MG63 (cell line): ENCODE data around the gene ACVRL1. TPM values are rescaled to one million over a fixed set of nuclear protein-coding genes. Genes with fewer than 3 reads are reported as not detected.

Experiments used
- DNase-seq: peaks from one replicate; pipeline ENCODE4 v3.0.0-alpha.2; 2020
- H3K27me3 ChIP-seq: fragments of 250-450 bp; sonication (Bioruptor Pico); 2 replicates; pipeline ENCODE4 v1.5.1; 2020; ENCODE audit warnings: mild to moderate bottlenecking, moderate library complexity
- H3K36me3 ChIP-seq: fragments of 250-450 bp; sonication (Bioruptor Pico); 2 replicates; pipeline ENCODE4 v1.5.1; 2020; ENCODE audit warnings: mild to moderate bottlenecking, moderate library complexity
- H3K4me3 ChIP-seq: fragments of 250-450 bp; sonication (Bioruptor Pico); 2 replicates; pipeline ENCODE4 v1.5.1; 2020; ENCODE audit warnings: mild to moderate bottlenecking, moderate library complexity
- H3K9me3 ChIP-seq: fragments of 250-450 bp; sonication (Bioruptor Pico); 2 replicates; pipeline ENCODE4 v1.5.1; 2020; ENCODE audit warnings: mild to moderate bottlenecking, moderate library complexity
- total RNA-seq: library from RNA; depleted of rRNA; stranded (reverse); fragments of >200 nt; shearing (Covaris generic); gene quantifications from 2 replicates; pipeline ENCODE4 v1.2.3, GENCODE V29; 2014; ENCODE audit warnings: low replicate concordance

ACVRL1 gene
- total RNA-seq, 1 experiment from 2014 or later, result 1.4 TPM

DNA sequence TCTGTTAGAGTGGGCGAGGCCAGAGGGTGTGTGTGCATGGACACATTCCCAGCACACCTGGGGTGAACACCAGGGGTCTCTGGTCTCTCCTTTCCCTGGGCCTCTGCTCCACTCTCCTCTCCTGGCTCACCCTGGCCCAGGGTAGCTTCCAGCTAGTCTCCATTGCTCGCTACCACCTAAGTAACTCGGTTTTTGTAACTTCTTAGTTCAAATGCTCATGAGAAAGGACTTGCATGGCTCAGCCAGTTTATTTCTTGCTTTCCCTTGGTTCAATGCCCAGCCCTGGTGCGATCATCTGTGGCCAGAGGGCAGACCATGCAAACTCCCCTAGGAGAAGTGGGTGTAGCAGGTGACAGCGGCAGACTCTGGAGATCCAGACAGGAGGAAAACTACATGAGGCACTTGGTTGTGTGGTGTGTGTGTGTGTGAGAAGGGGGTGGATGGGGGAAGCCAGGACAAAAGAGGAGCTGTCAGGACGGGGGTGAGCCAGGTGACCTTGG is 35.2 kb downstream of the ACVRL1 start:
- no peak for DNase-seq
- H3K36me3 ChIP-seq, result no peaks in the 10 kb centered on the region
- no peak overlapping the region for H3K4me3 ChIP-seq
- no peaks in the 10 kb centered on the region for H3K27me3 ChIP-seq
- H3K9me3 ChIP-seq, result peaks cover 15% of the 10 kb centered on the region

DNA sequence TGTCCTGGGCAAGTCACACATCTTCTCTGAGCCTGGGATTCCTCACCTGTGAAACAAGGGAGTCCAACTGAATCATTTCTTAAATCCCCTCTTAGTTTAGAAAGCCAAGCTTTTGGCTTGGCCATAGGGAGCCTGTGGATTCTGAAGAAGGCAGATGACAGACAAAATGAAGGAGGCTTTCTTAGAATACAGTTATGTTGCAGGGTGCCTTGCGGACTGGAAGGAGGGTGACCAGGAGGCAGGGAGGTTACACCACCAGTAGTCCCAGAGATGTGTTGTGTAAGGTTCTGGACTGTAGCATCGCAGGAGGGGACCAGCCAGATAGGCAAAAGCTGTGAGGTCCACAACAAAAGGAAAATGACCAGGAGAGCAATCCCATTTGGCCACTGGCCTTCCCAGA is 36.0 kb downstream of the ACVRL1 start:
- Histone ChIP-seq H3K4me3 (no peak overlapping the region), H3K36me3 (no peaks in the 10 kb centered on the region), H3K9me3 (peaks cover 15% of the 10 kb centered on the region), H3K27me3 (no peaks in the 10 kb centered on the region)
- DNase-seq, result no peak

DNA sequence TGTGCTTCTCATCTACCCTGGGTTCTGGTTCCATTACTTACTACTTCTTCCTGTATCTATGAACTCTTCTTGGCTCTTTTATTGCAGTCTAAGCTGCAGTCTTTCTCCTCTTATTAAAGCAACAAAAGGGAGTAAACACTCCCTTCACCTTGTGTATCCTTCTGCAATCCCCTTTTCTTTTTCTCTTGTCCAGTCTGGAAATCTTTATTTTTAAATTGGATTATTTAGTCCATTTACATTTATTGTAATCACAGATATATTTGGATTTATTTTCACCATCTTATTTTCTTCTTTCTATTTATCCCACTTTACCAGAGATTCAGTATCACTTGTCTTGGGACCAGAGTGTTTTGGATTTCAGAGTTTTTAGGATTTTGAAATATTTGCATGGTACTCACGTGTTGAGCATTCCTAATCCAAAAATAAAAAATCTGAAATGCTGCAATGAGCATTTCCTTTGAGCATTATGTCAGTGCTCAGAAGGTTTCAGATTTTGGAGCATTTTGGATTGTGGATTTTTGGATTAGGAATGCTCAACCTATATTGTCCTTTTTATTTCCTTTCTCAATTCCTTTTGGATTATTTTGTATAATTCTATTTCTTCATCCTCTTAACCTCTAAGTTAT is 37.4 kb downstream of the ACVRL1 start:
- DNase-seq, result no peak
- peaks cover 9% of the 10 kb centered on the region for H3K27me3 ChIP-seq
- H3K4me3 ChIP-seq, result no peak overlapping the region
- no peaks in the 10 kb centered on the region for H3K36me3 ChIP-seq
- peaks cover 15% of the 10 kb centered on the region for H3K9me3 ChIP-seq

DNA sequence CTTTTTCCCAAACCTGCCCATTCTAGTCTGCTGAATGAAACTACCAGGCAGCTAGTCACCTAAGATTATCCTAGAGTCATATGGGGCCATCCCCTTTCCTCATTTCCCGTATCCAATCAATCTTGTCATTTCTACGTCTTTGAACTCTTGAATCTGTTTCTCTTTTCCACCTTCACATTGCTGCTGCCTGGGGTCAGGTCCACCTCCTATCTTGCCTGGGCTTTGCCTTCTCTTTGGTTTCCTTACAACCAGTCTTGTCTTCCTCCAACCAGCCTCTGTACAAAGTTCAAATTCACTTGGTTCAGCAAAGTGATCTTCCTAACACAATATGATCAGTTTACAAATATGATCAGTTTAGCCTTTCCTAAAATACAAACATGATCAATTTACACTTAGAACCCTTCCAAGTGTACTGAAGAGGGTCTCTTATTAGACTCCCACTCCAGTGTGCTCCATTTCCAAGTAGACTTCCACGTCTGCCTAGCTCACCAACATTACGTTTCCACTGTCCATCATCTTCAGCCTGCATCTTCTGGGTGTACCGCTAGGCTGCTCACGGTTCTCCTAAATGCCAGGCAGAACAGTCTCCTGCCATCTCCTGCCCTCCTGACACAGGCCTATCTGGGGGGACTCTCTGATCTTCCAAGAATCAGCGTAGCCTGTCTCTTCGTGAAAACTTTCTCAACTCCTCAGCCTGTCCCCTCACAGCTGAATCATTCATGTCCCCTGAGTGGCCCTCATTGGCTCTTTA is 40.1 kb downstream of the ACVRL1 start:
- peaks cover 18% of the 10 kb centered on the region for H3K27me3 ChIP-seq
- no peak for DNase-seq
- H3K36me3 ChIP-seq, result no peaks in the 10 kb centered on the region
- peaks cover 15% of the 10 kb centered on the region for H3K9me3 ChIP-seq
- H3K4me3 ChIP-seq, result no peak overlapping the region

DNA sequence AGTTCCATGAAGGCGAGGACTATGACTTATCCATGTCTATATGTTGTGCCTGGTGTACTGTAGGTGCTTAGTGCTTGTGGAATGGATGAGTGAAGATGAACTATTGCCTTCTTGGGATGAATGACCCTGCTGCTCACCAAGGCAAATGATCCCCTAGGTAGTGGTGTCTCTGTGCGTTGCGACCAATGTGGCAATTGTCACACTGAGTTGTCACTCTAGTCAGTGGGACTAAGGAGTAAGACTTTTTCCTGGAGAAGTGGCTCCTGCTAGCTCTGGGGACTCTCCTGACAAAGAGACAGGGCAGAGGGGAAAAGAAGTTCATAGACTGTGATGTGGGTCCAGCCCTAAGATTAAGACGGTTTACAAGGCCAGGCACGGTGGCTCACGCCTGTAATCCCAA is 40.8 kb downstream of the ACVRL1 start:
- Histone ChIP-seq H3K9me3 (peaks cover 15% of the 10 kb centered on the region), H3K36me3 (no peaks in the 10 kb centered on the region), H3K4me3 (no peak overlapping the region), H3K27me3 (peaks cover 18% of the 10 kb centered on the region)
- DNase-seq, result no peak

DNA sequence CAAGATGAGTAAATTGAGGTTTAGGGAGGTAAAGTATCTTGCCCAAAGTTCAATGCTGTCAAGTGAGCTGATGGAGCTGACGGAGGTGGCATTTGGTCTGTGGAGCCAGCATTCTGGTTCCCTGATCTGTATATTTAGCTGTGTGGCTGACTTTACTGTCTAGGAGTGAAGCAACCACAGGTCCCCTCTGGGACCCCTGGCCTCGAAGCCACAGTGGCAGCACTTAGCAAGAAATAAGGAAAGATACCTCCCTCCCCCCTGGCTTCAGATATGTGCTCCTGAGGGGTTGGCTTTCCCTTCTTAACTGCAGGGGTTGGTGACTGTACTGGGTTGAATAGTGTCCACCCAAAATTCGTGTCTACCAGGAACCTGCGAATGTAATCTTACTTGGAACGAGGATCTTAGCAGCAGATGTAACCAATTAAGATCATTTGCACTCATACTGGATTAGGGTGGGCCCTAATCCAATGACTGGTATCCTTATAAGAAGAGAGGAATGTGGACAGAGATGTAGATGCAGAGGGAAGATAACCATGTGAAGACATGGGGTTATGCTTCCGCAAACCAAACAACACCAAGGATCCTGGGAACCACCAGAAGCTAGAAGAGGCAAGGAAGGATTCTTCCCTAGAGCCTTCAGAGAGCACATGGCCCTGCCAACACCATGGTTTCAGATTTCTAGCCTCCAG is 42.2 kb downstream of the ACVRL1 start:
- H3K36me3 ChIP-seq, result no peaks in the 10 kb centered on the region
- DNase-seq, result no peak
- H3K9me3 ChIP-seq, result peaks cover 9% of the 10 kb centered on the region
- H3K27me3 ChIP-seq, result peaks cover 18% of the 10 kb centered on the region
- H3K4me3 ChIP-seq, result no peak overlapping the region

DNA sequence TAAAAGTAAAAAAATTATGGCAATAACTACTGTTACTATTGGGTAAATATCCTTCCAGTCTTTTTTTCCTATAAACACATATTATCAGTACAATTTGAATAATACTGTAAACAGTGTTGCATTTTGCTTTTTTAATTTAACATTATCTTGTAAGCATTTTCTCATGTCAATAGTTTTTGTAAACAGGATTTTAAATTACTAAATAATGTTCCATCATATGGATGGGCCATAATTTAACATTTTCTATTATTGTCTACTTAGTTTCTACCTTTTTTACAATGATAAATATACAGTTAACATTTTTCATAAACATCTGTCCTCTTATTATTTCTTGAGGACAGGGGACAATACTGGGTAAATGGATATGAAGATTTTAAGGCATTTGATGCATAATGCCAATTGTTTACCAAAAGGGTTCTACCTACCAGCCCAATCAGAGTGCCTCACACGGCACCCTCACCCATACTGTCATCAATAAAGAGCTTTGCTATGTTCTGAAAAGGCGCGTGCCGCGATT is 43.4 kb downstream of the ACVRL1 start:
- no peaks in the 10 kb centered on the region for H3K36me3 ChIP-seq
- H3K27me3 ChIP-seq, result peaks cover 18% of the 10 kb centered on the region
- no peak for DNase-seq
- H3K9me3 ChIP-seq, result no peaks in the 10 kb centered on the region
- peak overlapping the region; percentile 54 for H3K4me3 ChIP-seq

DNA sequence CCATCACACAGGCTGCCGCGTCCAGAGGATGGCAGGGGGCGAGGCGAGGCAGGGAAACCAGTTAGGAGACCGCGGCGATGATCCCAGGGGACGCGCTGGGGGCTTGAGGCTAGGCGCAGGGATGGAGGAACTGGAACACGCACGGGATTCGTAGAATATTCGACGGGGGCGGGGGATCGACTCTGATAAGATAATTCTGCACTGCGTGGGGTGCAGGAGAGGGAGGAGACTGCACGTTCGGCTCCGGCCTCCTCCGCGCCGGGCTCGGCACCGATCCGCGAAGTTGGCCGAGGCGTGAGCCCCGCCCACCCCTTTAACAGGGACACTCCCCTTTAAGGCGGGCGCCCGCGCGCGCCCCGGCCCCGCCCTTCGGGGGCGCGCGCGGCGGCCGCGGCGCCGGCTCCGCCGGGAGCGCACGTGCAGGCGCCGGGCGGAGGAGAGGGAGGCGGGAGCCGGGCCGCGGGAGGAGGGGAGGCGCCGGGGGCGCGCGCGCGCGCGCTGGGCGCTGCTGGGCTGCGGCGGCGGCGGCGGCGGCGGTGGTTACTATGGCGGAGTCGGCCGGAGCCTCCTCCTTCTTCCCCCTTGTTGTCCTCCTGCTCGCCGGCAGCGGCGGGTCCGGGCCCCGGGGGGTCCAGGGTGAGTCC is 44.0 kb downstream of the ACVRL1 start, which contains the start of gene ACVR1B:
Gene ACVR1B, plus strand, starts transcription at position 501 of the 644 bp plus-strand sequence. Its CDS starts 45 bp downstream, at position 546.
- Histone ChIP-seq H3K36me3 (no peaks in the 10 kb centered on the region), H3K4me3 (peak within 1 kb of the TSS; percentile 83), H3K27me3 (peaks cover 18% of the 10 kb centered on the region), H3K9me3 (no peaks in the 10 kb centered on the region)
- peak; percentile 78 for DNase-seq

DNA sequence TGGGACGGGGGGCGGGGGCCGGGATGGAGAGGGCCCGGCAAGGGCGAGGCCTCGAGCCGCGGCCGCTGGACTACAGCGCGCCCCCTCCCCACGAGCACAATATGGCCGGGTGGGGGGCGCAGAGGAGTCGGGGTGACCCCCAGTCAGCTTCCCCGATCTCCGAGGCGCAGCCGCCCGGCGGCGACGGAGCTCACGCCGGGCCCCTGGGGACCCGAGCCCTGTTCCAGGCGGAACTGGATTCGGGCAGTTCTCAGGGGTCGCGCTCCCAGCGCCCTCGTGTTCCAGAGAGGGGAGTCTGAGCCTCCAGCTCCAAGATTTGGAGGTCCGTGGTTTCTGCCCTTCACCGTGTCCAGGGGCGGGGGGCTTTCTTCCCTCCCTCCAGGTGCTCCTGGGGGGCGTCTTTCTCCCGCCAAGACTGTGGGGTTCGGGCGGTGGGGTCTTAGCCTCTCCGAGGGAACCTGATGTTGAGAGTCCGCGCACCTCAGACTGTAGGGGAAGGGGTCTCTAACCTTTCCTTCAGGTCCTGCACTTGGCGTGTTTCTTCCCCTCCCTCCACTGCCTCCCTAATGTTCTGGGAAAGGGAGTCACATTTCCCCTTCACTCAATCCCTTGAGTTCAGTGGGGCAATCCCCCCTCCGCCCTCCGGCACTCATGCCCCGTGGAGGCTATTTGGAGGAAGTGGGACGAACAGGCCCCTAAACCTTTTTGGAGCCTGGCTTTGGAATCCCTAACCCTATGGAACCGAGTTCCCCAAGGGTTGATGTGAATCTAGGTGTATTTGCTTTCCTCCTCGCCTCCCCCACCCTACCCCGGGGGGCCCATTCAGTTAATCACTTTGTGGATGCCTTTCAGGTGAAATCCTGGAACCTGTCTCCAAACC is 44.8 kb downstream of the ACVRL1 start:
- H3K36me3 ChIP-seq, result no peaks in the 10 kb centered on the region
- peak overlapping the region; percentile 83 for H3K4me3 ChIP-seq
- DNase-seq, result no peak
- H3K27me3 ChIP-seq, result peaks cover 18% of the 10 kb centered on the region
- H3K9me3 ChIP-seq, result no peaks in the 10 kb centered on the region

DNA sequence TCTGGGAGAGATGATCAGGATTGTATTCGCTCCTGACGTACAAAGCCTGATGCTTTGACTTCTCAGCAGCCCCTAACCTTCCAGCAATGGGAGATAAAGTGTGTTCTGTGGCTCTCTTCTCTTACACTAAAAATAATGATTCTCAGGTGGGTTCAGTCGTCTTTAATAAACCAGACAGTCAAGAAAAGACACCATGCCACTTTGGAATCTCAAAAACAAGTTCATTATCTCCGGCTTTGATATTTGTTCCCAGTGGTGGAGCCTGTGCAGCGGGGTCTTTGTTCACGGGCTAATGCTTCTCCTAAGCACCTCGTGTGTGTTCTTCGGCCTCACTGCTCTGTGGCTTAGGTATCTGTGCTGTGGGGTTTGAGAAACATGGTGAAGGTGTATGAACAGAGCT is 45.8 kb downstream of the ACVRL1 start:
- Histone ChIP-seq H3K36me3 (no peaks in the 10 kb centered on the region), H3K4me3 (no peak overlapping the region), H3K27me3 (peaks cover 18% of the 10 kb centered on the region), H3K9me3 (no peaks in the 10 kb centered on the region)
- DNase-seq, result no peak

DNA sequence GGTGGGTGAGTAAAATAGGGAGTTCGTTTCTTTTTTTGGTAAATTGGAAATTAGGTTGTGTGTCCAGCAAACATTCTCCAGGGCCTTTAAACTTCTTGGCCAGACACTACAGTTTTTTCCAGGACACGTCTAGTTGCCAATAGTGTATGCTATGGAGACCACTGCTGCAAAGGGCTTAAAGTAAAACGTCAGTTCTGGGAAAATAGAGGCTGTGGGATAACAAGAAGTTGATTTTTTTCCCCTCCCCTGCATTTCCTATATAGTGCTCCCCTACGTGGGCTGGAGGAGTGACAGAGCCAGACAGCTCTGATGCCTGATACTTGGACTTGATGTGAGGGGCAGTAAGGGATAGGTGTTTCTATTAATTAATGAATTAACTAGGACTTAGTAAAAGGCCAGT is 46.6 kb downstream of the ACVRL1 start:
- H3K9me3 ChIP-seq, result no peaks in the 10 kb centered on the region
- no peak overlapping the region for H3K4me3 ChIP-seq
- DNase-seq, result no peak
- peaks cover 18% of the 10 kb centered on the region for H3K27me3 ChIP-seq
- no peaks in the 10 kb centered on the region for H3K36me3 ChIP-seq

DNA sequence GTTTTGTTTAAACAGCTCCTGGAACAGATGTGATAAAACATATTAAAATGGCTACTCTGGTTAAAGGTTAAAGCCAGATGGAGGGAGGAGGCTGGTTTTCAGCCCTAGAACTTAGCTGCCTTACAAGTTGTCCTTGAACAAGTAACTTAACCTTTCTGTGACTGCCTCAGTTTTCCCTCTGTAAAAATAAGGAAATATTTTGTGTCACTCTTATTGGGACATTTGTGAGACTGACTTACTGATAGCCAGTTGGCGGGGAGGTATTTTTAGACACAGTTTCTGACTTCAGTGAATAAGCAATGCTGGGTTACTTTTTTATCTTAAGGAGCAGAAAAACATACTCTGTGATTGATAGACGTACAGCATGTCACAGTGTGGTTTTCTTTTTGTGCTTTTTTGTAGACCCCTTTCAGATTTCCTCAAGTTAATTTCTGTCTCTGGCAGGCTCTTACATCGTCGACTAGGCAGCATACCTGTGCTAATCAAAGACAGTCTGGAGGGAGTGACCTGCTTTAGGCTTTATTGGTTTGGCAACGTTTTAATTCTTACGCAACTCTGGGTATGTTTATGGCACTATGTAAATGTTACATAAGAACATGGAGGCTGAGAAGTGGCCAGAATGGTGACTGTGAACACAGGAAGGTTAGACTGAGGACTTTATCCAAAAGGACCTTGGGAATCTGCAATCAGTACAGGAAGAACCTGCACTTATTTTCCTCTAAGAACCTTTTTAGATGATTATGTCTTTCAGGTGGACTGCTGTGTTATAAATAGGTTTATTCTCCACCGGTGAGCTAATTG is 47.5 kb downstream of the ACVRL1 start:
- DNase-seq, result no peak
- Histone ChIP-seq H3K9me3 (no peaks in the 10 kb centered on the region), H3K36me3 (no peaks in the 10 kb centered on the region), H3K27me3 (peaks cover 9% of the 10 kb centered on the region), H3K4me3 (no peak overlapping the region)

DNA sequence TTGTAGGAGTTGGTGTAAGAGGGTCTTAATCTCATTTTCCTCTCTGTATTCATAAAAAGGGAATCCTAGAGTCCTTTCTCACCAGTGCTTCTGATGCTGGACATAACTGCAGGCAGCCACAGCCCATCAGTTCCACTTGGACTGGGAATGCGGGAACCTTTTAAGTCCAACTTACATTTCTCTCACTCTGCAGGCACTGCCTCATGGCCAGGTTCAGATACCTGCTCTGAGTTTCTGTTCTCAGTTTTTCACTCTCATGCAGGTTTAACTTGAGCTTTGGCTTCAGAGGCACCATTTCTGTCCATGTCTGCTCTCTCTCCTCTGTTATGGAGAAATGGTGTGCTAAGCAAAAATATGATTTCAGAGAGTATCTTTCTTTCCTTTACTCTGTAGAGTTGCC is 48.4 kb downstream of the ACVRL1 start:
- DNase-seq, result no peak
- H3K9me3 ChIP-seq, result no peaks in the 10 kb centered on the region
- no peak overlapping the region for H3K4me3 ChIP-seq
- no peaks in the 10 kb centered on the region; the same call in 1 of the 2 replicates for H3K27me3 ChIP-seq
- no peaks in the 10 kb centered on the region for H3K36me3 ChIP-seq

DNA sequence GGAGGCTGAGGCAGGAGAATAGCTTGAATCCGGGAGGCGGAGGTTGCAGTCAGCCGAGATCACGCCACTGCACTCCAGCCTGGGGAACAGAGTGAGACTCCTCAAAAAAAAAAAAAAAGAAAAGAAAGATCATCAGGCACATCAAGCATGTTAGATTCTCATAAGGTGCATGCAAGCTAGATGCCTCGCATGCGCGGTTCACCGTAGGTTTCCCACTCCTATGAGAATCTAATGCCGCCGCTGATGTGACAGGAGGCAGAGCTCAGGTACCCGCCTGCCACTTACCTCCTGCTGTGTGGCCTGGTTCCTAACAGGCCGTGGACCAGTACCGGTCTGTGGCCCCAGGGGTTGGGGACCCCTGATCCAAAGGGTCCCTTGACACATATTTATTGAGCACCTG is 51.2 kb downstream of the ACVRL1 start:
- Histone ChIP-seq H3K36me3 (peaks cover 1% of the 10 kb centered on the region; the same call in 1 of the 2 replicates), H3K4me3 (no peak overlapping the region), H3K9me3 (no peaks in the 10 kb centered on the region; the same call in 1 of the 2 replicates), H3K27me3 (no peaks in the 10 kb centered on the region)
- no peak for DNase-seq

DNA sequence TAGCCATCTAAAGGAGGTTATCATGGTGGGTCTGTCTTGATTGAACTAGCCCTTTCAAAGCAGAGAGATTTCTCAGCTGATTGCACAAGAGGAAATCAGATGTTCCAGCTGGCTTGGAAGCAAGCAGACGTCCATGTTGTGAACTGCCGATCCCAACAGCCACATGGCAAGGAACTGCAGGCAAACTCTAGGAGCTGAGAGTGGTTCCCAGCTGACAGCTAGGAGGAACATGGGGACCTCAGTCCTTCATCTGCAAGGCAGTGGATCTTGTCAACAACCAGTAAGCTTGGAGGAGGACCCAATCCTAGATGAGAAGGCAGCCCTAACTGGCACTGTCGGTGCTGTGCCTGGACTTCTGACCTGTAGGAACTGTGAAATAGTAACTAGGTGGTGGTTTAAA is 51.9 kb downstream of the ACVRL1 start:
- no peak for DNase-seq
- no peaks in the 10 kb centered on the region; the same call in 1 of the 2 replicates for H3K9me3 ChIP-seq

More for the DNA sequence above, 51.9 kb downstream of the ACVRL1 start:
- Histone ChIP-seq H3K27me3 (no peaks in the 10 kb centered on the region), H3K4me3 (no peak overlapping the region), H3K36me3 (peaks cover 3% of the 10 kb centered on the region; the same call in 1 of the 2 replicates)
